HCT116 (cell line): ENCODE results near the gene DRD3.

Experiments used
- CTCF ChIP-seq, 3 experiments: fragments of 200-600 bp in 1 of 3; sonication (generic) in 1 of 3; IDR thresholded peaks in 2 of 3; conservative IDR thresholded peaks in 1 of 3; 2 replicates each; pipeline ENCODE4 v1.5.1; 2012 to 2017; ENCODE audit warnings: low read depth in 2 of 3, low read length in 2 of 3, antibody characterized with exemption in 1 of 3, borderline replicate concordance in 1 of 3, control low read depth in 1 of 3, mild to moderate bottlenecking in 1 of 3, mixed read lengths in 1 of 3, mixed run types in 1 of 3, moderate library complexity in 1 of 3; ENCODE audit not compliant: insufficient read depth in 1 of 3
- ELF1 ChIP-seq: IDR thresholded peaks from 2 replicates; pipeline ENCODE4 v1.6.1; 2012; ENCODE audit warnings: low read depth, borderline replicate concordance
- EZH2phosphoT487 ChIP-seq: fragments of 200-600 bp; IDR thresholded peaks from 2 replicates; pipeline ENCODE4 v1.6.1; 2018; ENCODE audit warnings: antibody characterized with exemption, borderline replicate concordance
- JUND ChIP-seq: IDR thresholded peaks from 2 replicates; pipeline ENCODE4 v1.6.1; 2012
- MAX ChIP-seq: IDR thresholded peaks from 2 replicates; pipeline ENCODE4 v1.6.1; 2012
- POLR2A ChIP-seq: IDR thresholded peaks from 2 replicates; pipeline ENCODE4 v1.7.0; 2011; ENCODE audit warnings: borderline replicate concordance; ENCODE audit not compliant: insufficient read depth, insufficient read length; ENCODE audit errors: extremely low read depth
- POLR2AphosphoS5 ChIP-seq: IDR thresholded peaks from 2 replicates; pipeline ENCODE4 v1.6.1; 2011; ENCODE audit warnings: mild to moderate bottlenecking, low read depth, low read length, moderate library complexity
- REST ChIP-seq: IDR thresholded peaks from 2 replicates; pipeline ENCODE4 v1.6.1; 2012; ENCODE audit warnings: low read depth
- SIN3A ChIP-seq: IDR thresholded peaks from 2 replicates; pipeline ENCODE4 v1.6.1; 2012; ENCODE audit warnings: low read depth
- ZNF274 ChIP-seq: fragments of 200-500 bp; sonication (Bioruptor generic); IDR thresholded peaks from 2 replicates; pipeline ENCODE4 v1.6.1; 2014; ENCODE audit warnings: mild to moderate bottlenecking, low read depth, low read length, inconsistent platforms
- TF ChIP-seq, protein P1 (sequence below): IDR thresholded peaks from 2 replicates; pipeline ENCODE4 v1.6.1; 2011; ENCODE audit warnings: mild to moderate bottlenecking, low read length, moderate library complexity; ENCODE audit not compliant: insufficient replicate concordance; ENCODE audit errors: extremely low read depth

- no peak for TF ChIP-seq CTCF (IDR thresholded peaks at IDR 0.05 in 2 of 3, conservative IDR thresholded peaks at IDR 0.05 in 1 of 3; ENCODE audit: borderline replicate concordance in 1 of 3, insufficient read depth in 1 of 3, low read depth in 2 of 3, low read length in 2 of 3)
- no peak for TF ChIP-seq REST
- no peak for TF ChIP-seq SIN3A
- no peak for TF ChIP-seq JUND
- no peak for TF ChIP-seq ZNF274
- TF ChIP-seq POLR2AphosphoS5: no peak
- TF ChIP-seq MAX: no peak
- TF ChIP-seq, protein P1, sequence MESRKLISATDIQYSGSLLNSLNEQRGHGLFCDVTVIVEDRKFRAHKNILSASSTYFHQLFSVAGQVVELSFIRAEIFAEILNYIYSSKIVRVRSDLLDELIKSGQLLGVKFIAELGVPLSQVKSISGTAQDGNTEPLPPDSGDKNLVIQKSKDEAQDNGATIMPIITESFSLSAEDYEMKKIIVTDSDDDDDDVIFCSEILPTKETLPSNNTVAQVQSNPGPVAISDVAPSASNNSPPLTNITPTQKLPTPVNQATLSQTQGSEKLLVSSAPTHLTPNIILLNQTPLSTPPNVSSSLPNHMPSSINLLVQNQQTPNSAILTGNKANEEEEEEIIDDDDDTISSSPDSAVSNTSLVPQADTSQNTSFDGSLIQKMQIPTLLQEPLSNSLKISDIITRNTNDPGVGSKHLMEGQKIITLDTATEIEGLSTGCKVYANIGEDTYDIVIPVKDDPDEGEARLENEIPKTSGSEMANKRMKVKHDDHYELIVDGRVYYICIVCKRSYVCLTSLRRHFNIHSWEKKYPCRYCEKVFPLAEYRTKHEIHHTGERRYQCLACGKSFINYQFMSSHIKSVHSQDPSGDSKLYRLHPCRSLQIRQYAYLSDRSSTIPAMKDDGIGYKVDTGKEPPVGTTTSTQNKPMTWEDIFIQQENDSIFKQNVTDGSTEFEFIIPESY: no peak
- TF ChIP-seq ELF1: no peak
- no peak for TF ChIP-seq POLR2A
- TF ChIP-seq EZH2phosphoT487: no peak
Measured at GRCh38 chr3:114122027-114122709, 56.7 kb downstream of the DRD3 start.
